GM23338 (cell line): ENCODE data around the gene ADCY4. TPM values are rescaled to one million over a fixed set of nuclear protein-coding genes. Genes with fewer than 3 reads are reported as not detected.

Experiments used
- ATAC-seq: fragments of 200-7000 bp; cut with Tn5 transposase; 3 replicates; pipeline ENCODE4 v1.9.1; 2020
- DNase-seq: peaks from one replicate; pipeline ENCODE4 v3.0.0-alpha.2; 2015; ENCODE audit warnings: low spot score
- H2AFZ ChIP-seq: fragments of 200-600 bp; sonication (generic); 2 replicates; pipeline ENCODE4 v1.8.0; 2016; ENCODE audit warnings: antibody characterized with exemption, mild to moderate bottlenecking, moderate library complexity
- H3F3A ChIP-seq: fragments of 200-600 bp; sonication (generic); replicated peaks from 2 replicates; pipeline ENCODE4 v1.8.0; 2017; ENCODE audit warnings: antibody characterized with exemption, mixed run types, low read depth
- H3K27ac ChIP-seq: fragments of 200-600 bp; sonication (generic); 2 replicates; pipeline ENCODE4 v1.6.1; 2016; ENCODE audit warnings: low read depth
- H3K27me3 ChIP-seq: fragments of 200-600 bp; sonication (generic); 2 replicates; pipeline ENCODE4 v1.8.0; 2016; ENCODE audit warnings: mild to moderate bottlenecking, mixed run types, moderate library complexity; ENCODE audit not compliant: insufficient read depth
- H3K36me3 ChIP-seq: fragments of 200-600 bp; sonication (generic); 2 replicates; pipeline ENCODE4 v1.8.0; 2016; ENCODE audit warnings: mild to moderate bottlenecking; ENCODE audit not compliant: insufficient read depth
- H3K4me1 ChIP-seq: fragments of 200-600 bp; sonication (generic); 2 replicates; pipeline ENCODE4 v1.8.0; 2016; ENCODE audit warnings: mild to moderate bottlenecking, moderate library complexity; ENCODE audit not compliant: insufficient read depth
- H3K4me2 ChIP-seq: fragments of 200-600 bp; sonication (generic); 2 replicates; pipeline ENCODE4 v1.7.1; 2017; ENCODE audit warnings: mixed run types
- H3K4me3 ChIP-seq: fragments of 200-600 bp; sonication (generic); 2 replicates; pipeline ENCODE4 v1.6.1; 2016; ENCODE audit warnings: mixed run types
- H3K79me2 ChIP-seq: fragments of 200-600 bp; sonication (generic); replicated peaks from 2 replicates; pipeline ENCODE4 v1.8.0; 2017; ENCODE audit warnings: mild to moderate bottlenecking; ENCODE audit not compliant: insufficient read depth
- H3K9me2 ChIP-seq: fragments of 200-600 bp; sonication (generic); 2 replicates; pipeline ENCODE4 v1.8.0; 2017; ENCODE audit not compliant: insufficient read depth
- H4K20me1 ChIP-seq: fragments of 200-600 bp; sonication (generic); replicated peaks from 2 replicates; pipeline ENCODE4 v1.8.0; 2017; ENCODE audit warnings: mild to moderate bottlenecking; ENCODE audit not compliant: insufficient read depth
- H3K27ac Mint-ChIP-seq: 2 replicates; pipeline ENCODE4 v1.8.0; 2020; ENCODE audit warnings: inconsistent platforms, mild to moderate bottlenecking, moderate library complexity, mixed read lengths
- H3K27me3 Mint-ChIP-seq: 3 replicates; pipeline ENCODE4 v1.8.0; 2022; ENCODE audit warnings: low read depth, mild to moderate bottlenecking, moderate library complexity, mixed read lengths, inconsistent platforms; ENCODE audit not compliant: insufficient read depth, poor library complexity
- H3K36me3 Mint-ChIP-seq: 3 replicates; pipeline ENCODE4 v1.8.0; 2021; ENCODE audit warnings: low read depth, mild to moderate bottlenecking, inconsistent platforms, moderate library complexity, mixed read lengths
- H3K4me1 Mint-ChIP-seq: 3 replicates; pipeline ENCODE4 v1.8.0; 2020; ENCODE audit warnings: mild to moderate bottlenecking, inconsistent platforms, mixed read lengths
- H3K4me3 Mint-ChIP-seq: 3 replicates; pipeline ENCODE4 v1.8.0; 2021; ENCODE audit warnings: moderate library complexity, mild to moderate bottlenecking, inconsistent platforms, mixed read lengths
- H3K9me3 Mint-ChIP-seq: 3 replicates; pipeline ENCODE4 v1.8.0; 2020; ENCODE audit warnings: moderate library complexity, mild to moderate bottlenecking, inconsistent platforms, mixed read lengths
- CREB1 ChIP-seq: fragments of 250-450 bp; sonication (Bioruptor Pico); IDR thresholded peaks from 2 replicates; pipeline ENCODE4 v1.5.0; 2020; ENCODE audit warnings: low read depth, mild to moderate bottlenecking, moderate library complexity
- CTCF ChIP-seq, 2 experiments: fragments of 200-600 bp in 1 of 2; sonication (generic) in 1 of 2; conservative IDR thresholded peaks; 2 replicates each; pipeline versions ENCODE4 v1.5.1 to v1.6.1; 2016 to 2017; ENCODE audit warnings: antibody characterized with exemption in 2 of 2, low read depth in 2 of 2, mild to moderate bottlenecking in 2 of 2, moderate library complexity in 1 of 2
- ETS1 ChIP-seq: IDR thresholded peaks from 2 replicates; pipeline ENCODE4 v1.6.1; 2016; ENCODE audit warnings: antibody characterized with exemption
- EZH2 ChIP-seq: fragments of 200-600 bp; sonication (generic); IDR thresholded peaks from one replicate; pipeline ENCODE4 v1.8.0; 2017; ENCODE audit warnings: antibody characterized with exemption, mild to moderate bottlenecking, low read depth; ENCODE audit not compliant: unreplicated experiment
- EZH2phosphoT487 ChIP-seq: fragments of 200-600 bp; sonication (generic); IDR thresholded peaks from one replicate; pipeline ENCODE4 v1.8.1; 2018; ENCODE audit warnings: antibody characterized with exemption; ENCODE audit not compliant: unreplicated experiment
- JUNB ChIP-seq: IDR thresholded peaks from one replicate; pipeline ENCODE4 v1.6.1; 2016; ENCODE audit warnings: antibody characterized with exemption; ENCODE audit not compliant: unreplicated experiment
- NANOG ChIP-seq: IDR thresholded peaks from 2 replicates; pipeline ENCODE4 v1.6.1; 2016; ENCODE audit warnings: antibody characterized with exemption, borderline replicate concordance
- POLR2AphosphoS5 ChIP-seq: IDR thresholded peaks from 2 replicates; pipeline ENCODE4 v1.6.1; 2016; ENCODE audit warnings: antibody characterized with exemption, low read depth
- REST ChIP-seq: IDR thresholded peaks from one replicate; pipeline ENCODE4 v1.6.1; 2018; ENCODE audit warnings: antibody characterized with exemption; ENCODE audit not compliant: unreplicated experiment
- STAT1 ChIP-seq: IDR thresholded peaks from one replicate; pipeline ENCODE4 v1.6.1; 2016; ENCODE audit warnings: antibody characterized with exemption; ENCODE audit not compliant: unreplicated experiment
- ZNF331 ChIP-seq: fragments of 250-450 bp; sonication (Bioruptor Pico); IDR thresholded peaks from 2 replicates; pipeline ENCODE4 v1.5.0; 2020; ENCODE audit warnings: low read depth, mild to moderate bottlenecking, moderate library complexity
- polyA plus RNA-seq: library from polyadenylated mRNA; unstranded; fragments of >200 nt; fragmentation: Nextera tagmentation; extraction: Ambion mirVana; gene quantifications from 2 replicates; pipeline ENCODE4 v1.2.1, GENCODE V29; 2016
- total RNA-seq: library from RNA; depleted of rRNA; stranded (reverse); fragments of >200 nt; shearing (Covaris generic); gene quantifications from 2 replicates; pipeline ENCODE4 v1.2.3, GENCODE V29; 2014

ADCY4 gene
- total and polyA plus RNA-seq, 2 experiments from 2014 or later, result 0.10 to 0.40 TPM

GRCh38 chr14:24271834-24272263, 63.0 kb downstream of the ADCY4 start (continued):
- TF ChIP-seq REST, result no peak
- no peak for TF ChIP-seq NANOG
- TF ChIP-seq CTCF (conservative IDR thresholded peaks at IDR 0.05; ENCODE audit: low read depth in 2 of 2), result no peak

- H3K9me2 ChIP-seq, result no peaks in the 10 kb centered on the region
- peak; percentile 94 for ATAC-seq
- peaks cover 22% of the 10 kb centered on the region for H3K4me1 Mint-ChIP-seq
- H3K27ac ChIP-seq, result peak within 1 kb of the TSS; percentile 95
- H3F3A ChIP-seq, result peaks cover 11% of the 10 kb centered on the region; the same call in 1 of the 2 replicates
- peak within 1 kb of the TSS; percentile 77 for H3K4me3 Mint-ChIP-seq
- H4K20me1 ChIP-seq, result no peaks in the 10 kb centered on the region
- H3K27me3 Mint-ChIP-seq, result peaks cover 8% of the 10 kb centered on the region
- H3K9me3 Mint-ChIP-seq, result no peaks in the 10 kb centered on the region; the same call in 2 of the 3 replicates
- no peaks in the 10 kb centered on the region for H3K27me3 ChIP-seq
- peaks cover 6% of the 10 kb centered on the region; the same call in 2 of the 3 replicates for H3K36me3 Mint-ChIP-seq
- H3K4me1 ChIP-seq, result peaks cover 16% of the 10 kb centered on the region
- peak within 1 kb of the TSS; percentile 86 for H3K4me3 ChIP-seq
- H2AFZ ChIP-seq, result peak within 1 kb of the TSS; percentile 93
- peak within 1 kb of the TSS; percentile 94 for H3K27ac Mint-ChIP-seq
- H3K4me2 ChIP-seq, result peak within 1 kb of the TSS; percentile 84
- H3K79me2 ChIP-seq, result no peaks in the 10 kb centered on the region; the same call in 1 of the 2 replicates
- H3K36me3 ChIP-seq, result no peaks in the 10 kb centered on the region
- DNase-seq, result peak; percentile 94
- TF ChIP-seq EZH2, result no peak
- TF ChIP-seq ETS1, result 0 out of 2 replicates have a peak, but pooled peaks have one; percentile 45
- TF ChIP-seq REST, result no peak
- TF ChIP-seq POLR2AphosphoS5, result peak; percentile 90
- peak; percentile 82 for TF ChIP-seq CREB1 (CRISPR knock-in tag)
- no peak for TF ChIP-seq STAT1
- TF ChIP-seq EZH2phosphoT487, result no peak
- no peak for TF ChIP-seq JUNB
- TF ChIP-seq NANOG, result no peak
- no peak for TF ChIP-seq ZNF331 (CRISPR knock-in tag)
- peak; percentile 60 to 82 for TF ChIP-seq CTCF (conservative IDR thresholded peaks at IDR 0.05; ENCODE audit: low read depth in 2 of 2)
These were observed 63.6 kb downstream of the ADCY4 start, which contains the start of gene RABGGTA for GRCh38 chr14:24271134-24271833. Gene RABGGTA (minus strand): TSS chr14:24271597. CDS start chr14:24271115, 482 bp downstream.
